Left ventricle myocardium inferior (tissue), 1 donor: ENCODE measurements around the gene TNC. TPM values are rescaled to one million over a fixed set of nuclear protein-coding genes. Genes with fewer than 3 reads are reported as not detected.

Experiments
- DNase-seq: peaks from one replicate; pipeline ENCODE4 v3.0.0-alpha.2; 2020
- H3K27ac ChIP-seq: fragments of 200-600 bp; replicated peaks from 2 replicates; pipeline ENCODE4 v1.8.0; 2021
- H3K27me3 ChIP-seq: fragments of 200-600 bp; 2 replicates; pipeline ENCODE4 v1.8.0; 2021; ENCODE audit warnings: low read depth
- H3K36me3 ChIP-seq: fragments of 200-600 bp; 2 replicates; pipeline ENCODE4 v1.8.0; 2021
- H3K4me1 ChIP-seq: fragments of 200-600 bp; 2 replicates; pipeline ENCODE4 v1.8.0; 2021
- H3K4me3 ChIP-seq: fragments of 200-600 bp; 2 replicates; pipeline ENCODE4 v1.8.0; 2021; ENCODE audit warnings: mild to moderate bottlenecking, moderate library complexity
- H3K9me3 ChIP-seq: fragments of 200-600 bp; replicated peaks from 2 replicates; pipeline ENCODE4 v1.8.0; 2021
- CTCF ChIP-seq: fragments of 200-600 bp; IDR thresholded peaks from 2 replicates; pipeline ENCODE4 v1.8.0; 2021; ENCODE audit warnings: antibody characterized with exemption, mild to moderate bottlenecking, borderline replicate concordance
- intact Hi-C: fragments of 100-400 bp; cut with micrococcal nuclease; formaldehyde crosslinking; loops from one replicate; pipeline ENCODE4 v1.11.0; 2022
- total RNA-seq: library from RNA; stranded (reverse); fragmentation: NEBNext Ultra II Directional; extraction: Animal tissue kit (Norgen Biotek cat#: 25700); gene quantifications from one replicate; pipeline ENCODE4 v1.2.1, GENCODE V29; 2021
- donor health status: DM: no; HTN: yes; CAD: no; lungs with severe emphysema.

Gene TNC
- total RNA-seq, 1 donor from 2014 or later: 3.4 TPM

GRCh38 chr9:115034801-115035200, 83.2 kb downstream of the TNC start:
- Histone ChIP-seq H3K36me3 (no peaks in the 10 kb centered on the region), H3K4me3 (no peak overlapping the region), H3K4me1 (peaks cover 20% of the 10 kb centered on the region), H3K27ac (no peak overlapping the region), H3K27me3 (peaks cover 10% of the 10 kb centered on the region), H3K9me3 (no peaks in the 10 kb centered on the region)
- DNase-seq: no peak
- no peak for TF ChIP-seq CTCF
- intact Hi-C loops: no loop called here

- intact Hi-C loops: no loop called here
- H3K27ac ChIP-seq: no peak overlapping the region
- DNase-seq: no peak
- H3K9me3 ChIP-seq: no peaks in the 10 kb centered on the region
- H3K27me3 ChIP-seq: peaks cover 6% of the 10 kb centered on the region
- peaks cover 20% of the 10 kb centered on the region for H3K4me1 ChIP-seq
- TF ChIP-seq CTCF: no peak
- no peak overlapping the region for H3K4me3 ChIP-seq
- H3K36me3 ChIP-seq: no peaks in the 10 kb centered on the region
Measured at GRCh38 chr9:115033800-115034199, 84.2 kb downstream of the TNC start.

GRCh38 chr9:115032296-115032695, 85.7 kb downstream of the TNC start:
- intact Hi-C loops: no loop called here
- Histone ChIP-seq H3K36me3 (no peaks in the 10 kb centered on the region), H3K27ac (no peak overlapping the region), H3K4me3 (no peak overlapping the region), H3K9me3 (no peaks in the 10 kb centered on the region), H3K27me3 (peaks cover 19% of the 10 kb centered on the region), H3K4me1 (peaks cover 20% of the 10 kb centered on the region)
- no peak for TF ChIP-seq CTCF
- DNase-seq: no peak

- Histone ChIP-seq H3K36me3 (no peaks in the 10 kb centered on the region), H3K4me3 (no peak overlapping the region), H3K27me3 (peaks cover 31% of the 10 kb centered on the region), H3K9me3 (no peaks in the 10 kb centered on the region), H3K4me1 (peaks cover 9% of the 10 kb centered on the region), H3K27ac (no peak overlapping the region)
- TF ChIP-seq CTCF: no peak
- no peak for DNase-seq
- intact Hi-C loops: no loop called here
Measured at GRCh38 chr9:115030006-115030405, 88.0 kb downstream of the TNC start.

- TF ChIP-seq CTCF: no peak
- peaks cover 55% of the 10 kb centered on the region for H3K27me3 ChIP-seq
- H3K36me3 ChIP-seq: no peaks in the 10 kb centered on the region
- DNase-seq: no peak
- no peaks in the 10 kb centered on the region for H3K4me1 ChIP-seq
- no peaks in the 10 kb centered on the region for H3K9me3 ChIP-seq
- H3K4me3 ChIP-seq: no peak overlapping the region
- intact Hi-C loops: no loop called here
- no peak overlapping the region for H3K27ac ChIP-seq
Measured at GRCh38 chr9:115025721-115026120, 92.2 kb downstream of the TNC start.
